Measurements from ENCODE around the gene CLEC7A.

GRCh38 chr12:10097521-10097920 lies 32.5 kb downstream of the CLEC7A start:
- TF ChIP-seq EZH2 (IDR thresholded peaks at IDR 0.05; ENCODE audit: low read length, missing control alignments) (no peak), CTCF (conservative IDR thresholded peaks at IDR 0.05 in 1 of 2, IDR thresholded peaks at IDR 0.05 in 1 of 2; ENCODE audit: low read depth in 1 of 2, low read length in 2 of 2) (no peak)
